SK-N-SH (cell line): Measurements from ENCODE around the gene ZNF396. TPM values are rescaled to one million over a fixed set of nuclear protein-coding genes. Genes with fewer than 3 reads are reported as not detected.

Experiments
- CTCF ChIA-PET: fragments of 300-600, 350-600 bp; formaldehyde crosslinking; extraction: SDS; loops from one replicate; lab custom pipeline; 2021; lab: Yijun Ruan, JAX
- POLR2A ChIA-PET: fragments of 350-600 bp; sonication (Branson Sonifier 250); formaldehyde crosslinking; extraction: SDS; loops from one replicate; lab custom pipeline; 2020; ENCODE audit warnings: antibody characterized with exemption, inconsistent platforms; lab: Yijun Ruan, JAX
- DNase-seq: peaks from one replicate; pipeline ENCODE4 v3.0.0; 2012
- H2AFZ ChIP-seq: fragments of 200-600 bp; sonication (generic); 2 replicates; pipeline ENCODE4 v1.8.1; 2016; ENCODE audit warnings: antibody characterized with exemption, mild to moderate bottlenecking, low read depth
- H3F3A ChIP-seq: fragments of 200-600 bp; sonication (generic); replicated peaks from 2 replicates; pipeline ENCODE3; 2016; ENCODE audit warnings: antibody characterized with exemption, mild to moderate bottlenecking; ENCODE audit not compliant: insufficient read depth
- H3K27ac ChIP-seq, 2 experiments: fragments of 200-500 bp in 1 of 2; fragments of 200-600 bp in 1 of 2; sonication (Bioruptor generic) in 1 of 2; sonication (generic), shearing (Covaris generic) in 1 of 2; 2 replicates each; pipeline versions ENCODE4 v1.5.1 to v1.6.1; 2014 to 2016; ENCODE audit warnings: low read depth in 2 of 2, inconsistent platforms in 1 of 2, low read length in 1 of 2, mild to moderate bottlenecking in 1 of 2, mixed read lengths in 1 of 2
- H3K27me3 ChIP-seq: fragments of 200-600 bp; sonication (generic), shearing (Covaris generic); 2 replicates; pipeline ENCODE4 v1.6.1; 2016; ENCODE audit warnings: mixed run types; ENCODE audit not compliant: insufficient read depth
- H3K36me3 ChIP-seq, 2 experiments: fragments of 200-500 bp in 1 of 2; fragments of 200-600 bp in 1 of 2; sonication (Bioruptor generic) in 1 of 2; sonication (generic) in 1 of 2; replicated peaks in 1 of 2; 2 replicates each; pipeline versions ENCODE3 to v1.5.1; 2014 to 2016; ENCODE audit warnings: low read length in 1 of 2, mild to moderate bottlenecking in 1 of 2; ENCODE audit not compliant: insufficient read depth in 2 of 2, control insufficient read depth in 1 of 2
- H3K4me1 ChIP-seq, 2 experiments: fragments of 200-500 bp in 1 of 2; fragments of 200-600 bp in 1 of 2; sonication (Bioruptor generic) in 1 of 2; sonication (generic), shearing (Covaris generic) in 1 of 2; 2 replicates each; pipeline versions ENCODE4 v1.5.1 to v1.6.1; 2014 to 2016; ENCODE audit warnings: low read depth in 1 of 2, low read length in 1 of 2, mixed run types in 1 of 2; ENCODE audit not compliant: insufficient read depth in 2 of 2, control insufficient read depth in 1 of 2
- H3K4me2 ChIP-seq: fragments of 200-600 bp; sonication (generic), shearing (Covaris generic); 2 replicates; pipeline ENCODE4 v1.6.1; 2017; ENCODE audit warnings: mixed run types
- H3K4me3 ChIP-seq, 2 experiments: fragments of 200-500 bp in 1 of 2; fragments of 200-600 bp in 1 of 2; sonication (Bioruptor generic) in 1 of 2; sonication (generic), shearing (Covaris generic) in 1 of 2; 2 replicates each; pipeline versions ENCODE4 v1.5.1 to v1.8.1; 2014 to 2016; ENCODE audit warnings: low read depth in 2 of 2, inconsistent platforms in 1 of 2, low read length in 1 of 2, mild to moderate bottlenecking in 1 of 2, mixed read lengths in 1 of 2, moderate library complexity in 1 of 2
- H3K79me2 ChIP-seq: fragments of 200-600 bp; sonication (generic); 2 replicates; pipeline ENCODE4 v1.8.1; 2017; ENCODE audit warnings: mild to moderate bottlenecking; ENCODE audit not compliant: insufficient read depth
- H3K9ac ChIP-seq: fragments of 200-600 bp; sonication (generic); 2 replicates; pipeline ENCODE4 v1.6.1; 2017; ENCODE audit warnings: mixed run types
- H3K9me2 ChIP-seq: fragments of 200-600 bp; sonication (generic); 2 replicates; pipeline ENCODE4 v1.6.1; 2017; ENCODE audit warnings: mixed run types
- H3K9me3 ChIP-seq: fragments of 200-600 bp; sonication (generic); 2 replicates; pipeline ENCODE4 v1.6.1; 2017; ENCODE audit warnings: mixed run types, mild to moderate bottlenecking, moderate library complexity
- H4K20me1 ChIP-seq: fragments of 200-600 bp; sonication (generic); 2 replicates; pipeline ENCODE4 v1.6.1; 2017; ENCODE audit warnings: mild to moderate bottlenecking, mixed run types; ENCODE audit not compliant: insufficient read depth
- CHD2 ChIP-seq: fragments of 150-350 bp; IDR thresholded peaks from 2 replicates; pipeline ENCODE4 v1.6.1; 2018; ENCODE audit warnings: low read length; ENCODE audit not compliant: partially characterized antibody
- FOXJ3 ChIP-seq: sonication (generic); formaldehyde crosslinking; IDR thresholded peaks from 2 replicates; pipeline ENCODE4 v1.5.1; 2020; ENCODE audit warnings: mild to moderate bottlenecking, missing genetic modification reagents
- GABPA ChIP-seq: IDR thresholded peaks from 2 replicates; pipeline ENCODE4 v1.4.0; 2012; ENCODE audit warnings: low read depth, mild to moderate bottlenecking
- GATA2 ChIP-seq: sonication (generic); formaldehyde crosslinking; IDR thresholded peaks from 2 replicates; pipeline ENCODE4 v1.5.0; 2020; ENCODE audit warnings: mild to moderate bottlenecking, missing genetic modification reagents
- MAX ChIP-seq: IDR thresholded peaks from 2 replicates; pipeline ENCODE4 v1.4.0; 2012; ENCODE audit warnings: low read depth
- MEF2A ChIP-seq: IDR thresholded peaks from 2 replicates; pipeline ENCODE4 v1.4.0; 2012; ENCODE audit warnings: low read depth, borderline replicate concordance
- NFIC ChIP-seq: IDR thresholded peaks from 2 replicates; pipeline ENCODE4 v1.4.0; 2012; ENCODE audit warnings: borderline replicate concordance
- NRF1 ChIP-seq: IDR thresholded peaks from 2 replicates; pipeline ENCODE4 v1.6.1; 2012; ENCODE audit warnings: low read depth, mild to moderate bottlenecking, low read length
- RAD21 ChIP-seq: IDR thresholded peaks from 2 replicates; pipeline ENCODE4 v1.6.1; 2012; ENCODE audit warnings: mild to moderate bottlenecking, low read length
- RCOR1 ChIP-seq: fragments of 150-350 bp; IDR thresholded peaks from 2 replicates; pipeline ENCODE4 v1.6.1; 2017; ENCODE audit warnings: antibody characterized with exemption, low read length
- REST ChIP-seq: IDR thresholded peaks from 2 replicates; pipeline ENCODE4 v1.6.1; 2012; ENCODE audit warnings: mild to moderate bottlenecking, low read depth, low read length, moderate library complexity
- RFX5 ChIP-seq: IDR thresholded peaks from 2 replicates; pipeline ENCODE4 v1.6.1; 2012; ENCODE audit warnings: mild to moderate bottlenecking, improper control_type of control experiment, low read length
- RXRA ChIP-seq: IDR thresholded peaks from 2 replicates; pipeline ENCODE4 v1.4.0; 2012; ENCODE audit warnings: low read depth, mild to moderate bottlenecking, borderline replicate concordance
- SMC3 ChIP-seq: IDR thresholded peaks from 2 replicates; pipeline ENCODE4 v1.6.1; 2012; ENCODE audit warnings: low read depth, low read length, improper control_type of control experiment
- TCF12 ChIP-seq: IDR thresholded peaks from 2 replicates; pipeline ENCODE4 v1.4.0; 2012
- USF1 ChIP-seq: IDR thresholded peaks from 2 replicates; pipeline ENCODE4 v1.4.0; 2012; ENCODE audit warnings: low read depth, borderline replicate concordance
- YY1 ChIP-seq: IDR thresholded peaks from 2 replicates; pipeline ENCODE4 v1.4.0; 2012; ENCODE audit warnings: low read depth, mild to moderate bottlenecking
- WGBS: methylation state at CpG from one replicate; pipeline ENCODE4 v1.1.6; 2017; ENCODE audit warnings: low lambda C conversion rate; 5-methylcytosine and 5-hydroxymethylcytosine counted together
- polyA plus RNA-seq, 3 experiments: library from polyadenylated mRNA; depleted of rRNA; stranded (reverse); fragments of >200 nt; gene quantifications; 2 replicates each; pipeline ENCODE4 v1.2.3, GENCODE V29; 2012
- TF ChIP-seq, protein P1 (sequence below): fragments of 150-350 bp; IDR thresholded peaks from 2 replicates; pipeline ENCODE4 v1.6.1; 2016; ENCODE audit warnings: mild to moderate bottlenecking, low read depth, low read length

Gene ZNF396
- polyA plus RNA-seq, 1 of the 3 experiments (the other 2 are of a cell fraction), result 0.41 TPM

DNA sequence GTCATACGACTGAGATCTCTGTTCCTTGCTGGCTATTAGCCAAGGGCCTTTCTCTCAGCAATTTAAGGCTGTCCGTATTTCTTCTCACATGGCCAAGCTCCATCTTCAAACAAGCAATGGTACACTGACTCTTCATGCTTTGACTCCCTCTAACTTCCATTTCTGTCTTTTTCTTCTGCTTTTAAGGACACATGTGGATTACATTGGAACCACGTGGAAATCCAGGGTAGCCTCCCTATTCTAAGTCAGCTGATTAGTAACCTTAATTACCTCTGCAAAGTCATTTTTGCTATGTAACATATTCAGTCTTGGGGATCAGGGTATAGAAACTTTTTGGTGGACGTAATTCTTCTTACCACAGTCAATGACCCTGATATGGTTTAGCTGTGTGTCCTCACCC lies 41.5 kb upstream of the ZNF396 start (continued):
- TF ChIP-seq REST, result no peak
- no peak for TF ChIP-seq NRF1
- no peak for TF ChIP-seq MAX
- TF ChIP-seq GABPA, result no peak
- TF ChIP-seq MEF2A, result no peak
- no peak for TF ChIP-seq RXRA
- TF ChIP-seq, all 33 proteins: peak for 0

GRCh38 chr18:35417223-35417622 lies 40.1 kb upstream of the ZNF396 start:
- no peaks in the 10 kb centered on the region for H4K20me1 ChIP-seq
- H3K4me3 ChIP-seq, result no peak overlapping the region
- no peaks in the 10 kb centered on the region for H3K4me1 ChIP-seq
- H3F3A ChIP-seq, result no peaks in the 10 kb centered on the region
- H3K9ac ChIP-seq, result no peak overlapping the region
- no peaks in the 10 kb centered on the region for H3K36me3 ChIP-seq
- H3K27me3 ChIP-seq, result no peaks in the 10 kb centered on the region
- no peak overlapping the region for H3K4me2 ChIP-seq
- CTCF ChIA-PET, result no interaction called here
- no peak overlapping the region for H2AFZ ChIP-seq
- no peak for DNase-seq
- TF ChIP-seq, protein P1, sequence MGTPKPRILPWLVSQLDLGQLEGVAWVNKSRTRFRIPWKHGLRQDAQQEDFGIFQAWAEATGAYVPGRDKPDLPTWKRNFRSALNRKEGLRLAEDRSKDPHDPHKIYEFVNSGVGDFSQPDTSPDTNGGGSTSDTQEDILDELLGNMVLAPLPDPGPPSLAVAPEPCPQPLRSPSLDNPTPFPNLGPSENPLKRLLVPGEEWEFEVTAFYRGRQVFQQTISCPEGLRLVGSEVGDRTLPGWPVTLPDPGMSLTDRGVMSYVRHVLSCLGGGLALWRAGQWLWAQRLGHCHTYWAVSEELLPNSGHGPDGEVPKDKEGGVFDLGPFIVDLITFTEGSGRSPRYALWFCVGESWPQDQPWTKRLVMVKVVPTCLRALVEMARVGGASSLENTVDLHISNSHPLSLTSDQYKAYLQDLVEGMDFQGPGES, result no peak
- TF ChIP-seq FOXJ3, result no peak
- no peak for TF ChIP-seq YY1
- TF ChIP-seq REST, result no peak
- TF ChIP-seq NRF1, result no peak
- TF ChIP-seq CHD2, result no peak
- TF ChIP-seq RCOR1, result no peak
- no peak for TF ChIP-seq TCF12
- TF ChIP-seq RXRA, result no peak
- no peak for TF ChIP-seq USF1
- no peak for TF ChIP-seq NFIC
- no peak for TF ChIP-seq RFX5
- TF ChIP-seq RAD21, result no peak
- no peak for TF ChIP-seq GABPA
- TF ChIP-seq GATA2 (CRISPR knock-in tag), result no peak
- TF ChIP-seq SMC3, result no peak
- H3K9me3 ChIP-seq, result no peaks in the 10 kb centered on the region
- POLR2A ChIA-PET, result no interaction called here
- H3K27ac ChIP-seq, result no peak overlapping the region
- H3K79me2 ChIP-seq, result no peaks in the 10 kb centered on the region
- H3K9me2 ChIP-seq, result no peaks in the 10 kb centered on the region
- WGBS, result 7% methylated on average over 1 of the region's 1 CpG
